H9 (cell line): Measurements from ENCODE around the gene LNPEP. TPM values are rescaled to one million over a fixed set of nuclear protein-coding genes. Genes with fewer than 3 reads are reported as not detected.

ENCODE experiments used
- DNase-seq: peaks from one replicate; pipeline ENCODE4 v3.0.0-alpha.2; 2017
- H2AFZ ChIP-seq: one replicate; pipeline ENCODE4 v1.6.1; 2013; ENCODE audit warnings: mild to moderate bottlenecking, low read length, control low read depth, moderate library complexity
- H2AK5ac ChIP-seq: 2 replicates; pipeline ENCODE4 v1.6.1; 2013; ENCODE audit warnings: low read length, control low read depth, mixed read lengths; ENCODE audit not compliant: insufficient read length
- H2BK120ac ChIP-seq: one replicate; pipeline ENCODE4 v1.6.1; 2013; ENCODE audit warnings: low read depth, mild to moderate bottlenecking, low read length, control low read depth, inconsistent platforms; ENCODE audit not compliant: poor library complexity, severe bottlenecking
- H2BK12ac ChIP-seq: 2 replicates; pipeline ENCODE4 v1.6.1; 2013; ENCODE audit warnings: low read length, control low read depth, mixed read lengths, low read depth; ENCODE audit not compliant: insufficient read length
- H2BK15ac ChIP-seq: 2 replicates; pipeline ENCODE4 v1.6.1; 2013; ENCODE audit warnings: low read depth, low read length, control low read depth
- H2BK20ac ChIP-seq: one replicate; pipeline ENCODE4 v1.6.1; 2013; ENCODE audit warnings: low read depth, mild to moderate bottlenecking, low read length, control low read depth, inconsistent platforms; ENCODE audit not compliant: poor library complexity, severe bottlenecking
- H2BK5ac ChIP-seq: 2 replicates; pipeline ENCODE4 v1.6.1; 2013; ENCODE audit warnings: low read length, control low read depth, mixed read lengths; ENCODE audit not compliant: insufficient read length
- H3K14ac ChIP-seq: 2 replicates; pipeline ENCODE4 v1.6.1; 2013; ENCODE audit warnings: low read length, control low read depth; ENCODE audit not compliant: insufficient read depth
- H3K18ac ChIP-seq: 2 replicates; pipeline ENCODE4 v1.6.1; 2013; ENCODE audit warnings: low read depth, mild to moderate bottlenecking, mixed read lengths, low read length, control low read depth; ENCODE audit not compliant: insufficient read length
- H3K23ac ChIP-seq: 2 replicates; pipeline ENCODE4 v1.6.1; 2013; ENCODE audit warnings: low read length, control low read depth, mixed read lengths, low read depth; ENCODE audit not compliant: insufficient read length
- H3K23me2 ChIP-seq: 2 replicates; pipeline ENCODE4 v1.6.1; 2013; ENCODE audit warnings: low read depth, mild to moderate bottlenecking, mixed read lengths, low read length, control low read depth; ENCODE audit not compliant: insufficient read length, poor library complexity, severe bottlenecking
- H3K27ac ChIP-seq: 2 replicates; pipeline ENCODE4 v1.5.1; 2013; ENCODE audit warnings: low read length, control low read depth, mixed read lengths, low read depth; ENCODE audit not compliant: insufficient read length
- H3K27me3 ChIP-seq: 2 replicates; pipeline ENCODE4 v1.6.1; 2013; ENCODE audit warnings: low read length, control low read depth, inconsistent platforms; ENCODE audit not compliant: insufficient read depth
- H3K4ac ChIP-seq: 2 replicates; pipeline ENCODE4 v1.6.1; 2013; ENCODE audit warnings: low read depth, mild to moderate bottlenecking, control low read depth, inconsistent platforms, low read length, moderate library complexity
- H3K4me1 ChIP-seq: 2 replicates; pipeline ENCODE4 v1.6.1; 2013; ENCODE audit warnings: low read length, control low read depth, inconsistent platforms; ENCODE audit not compliant: insufficient read depth
- H3K4me2 ChIP-seq: 2 replicates; pipeline ENCODE4 v1.6.1; 2013; ENCODE audit warnings: low read length, control low read depth, mixed read lengths; ENCODE audit not compliant: insufficient read length, insufficient read depth
- H3K56ac ChIP-seq: 2 replicates; pipeline ENCODE4 v1.6.1; 2013; ENCODE audit warnings: low read depth, mild to moderate bottlenecking, mixed read lengths, low read length, control low read depth; ENCODE audit not compliant: insufficient read length
- H3K79me1 ChIP-seq: 2 replicates; pipeline ENCODE4 v1.6.1; 2013; ENCODE audit warnings: low read depth, mild to moderate bottlenecking, moderate library complexity, low read length, control low read depth, inconsistent platforms; ENCODE audit not compliant: insufficient read depth, poor library complexity, severe bottlenecking
- H3K79me2 ChIP-seq: 2 replicates; pipeline ENCODE4 v1.6.1; 2013; ENCODE audit warnings: low read length, control low read depth, inconsistent platforms; ENCODE audit not compliant: insufficient read depth
- H3K9ac ChIP-seq: 2 replicates; pipeline ENCODE4 v1.6.1; 2013; ENCODE audit warnings: low read length, control low read depth, mixed read lengths; ENCODE audit not compliant: insufficient read length; ENCODE audit errors: extremely low read depth
- H3K9me3 ChIP-seq: one replicate; pipeline ENCODE4 v1.6.1; 2013; ENCODE audit warnings: low read depth, low read length, inconsistent platforms; ENCODE audit not compliant: control insufficient read depth
- H3T11ph ChIP-seq: one replicate; pipeline ENCODE4 v1.6.1; 2013; ENCODE audit warnings: mild to moderate bottlenecking, low read length, control low read depth, inconsistent platforms
- H4K20me1 ChIP-seq: one replicate; pipeline ENCODE4 v1.6.1; 2013; ENCODE audit not compliant: control insufficient read depth, insufficient read length, insufficient read depth
- H4K5ac ChIP-seq: 2 replicates; pipeline ENCODE4 v1.6.1; 2013; ENCODE audit warnings: low read depth, mild to moderate bottlenecking, mixed read lengths, low read length, control low read depth; ENCODE audit not compliant: insufficient read length
- H4K8ac ChIP-seq: replicated peaks from 2 replicates; pipeline ENCODE4 v1.6.1; 2013; ENCODE audit warnings: low read length, control low read depth, mixed read lengths, low read depth; ENCODE audit not compliant: insufficient read length
- H4K91ac ChIP-seq: 2 replicates; pipeline ENCODE4 v1.6.1; 2013; ENCODE audit warnings: low read depth, mild to moderate bottlenecking, moderate library complexity, mixed read lengths, low read length, control low read depth; ENCODE audit not compliant: insufficient read length
- H3K27ac Mint-ChIP-seq, 3 experiments: 2 replicates in 2 of 3; 3 replicates in 1 of 3; pipeline ENCODE4 v1.8.0; 2020 to 2021; ENCODE audit warnings: mixed read lengths in 3 of 3, mild to moderate bottlenecking in 1 of 3, moderate library complexity in 1 of 3
- H3K27me3 Mint-ChIP-seq: 2 replicates; pipeline ENCODE4 v1.8.0; 2021; ENCODE audit warnings: low read depth, mild to moderate bottlenecking, moderate library complexity, mixed read lengths
- H3K36me3 Mint-ChIP-seq, 3 experiments: 2 replicates in 2 of 3; 3 replicates in 1 of 3; pipeline ENCODE4 v1.8.0; 2020 to 2021; ENCODE audit warnings: low read depth in 3 of 3, mixed read lengths in 3 of 3; ENCODE audit not compliant: insufficient read depth in 1 of 3
- H3K4me1 Mint-ChIP-seq, 2 experiments: 2 replicates each; pipeline ENCODE4 v1.8.0; 2020; ENCODE audit warnings: mixed read lengths in 2 of 2
- H3K4me3 Mint-ChIP-seq, 2 experiments: 2 replicates in 1 of 2; 3 replicates in 1 of 2; pipeline ENCODE4 v1.8.0; 2020 to 2021; ENCODE audit warnings: mild to moderate bottlenecking in 2 of 2, mixed read lengths in 2 of 2, moderate library complexity in 1 of 2
- H3K9me3 Mint-ChIP-seq, 2 experiments: 2 replicates in 1 of 2; 3 replicates in 1 of 2; pipeline ENCODE4 v1.8.0; 2020; ENCODE audit warnings: mild to moderate bottlenecking in 2 of 2, mixed read lengths in 2 of 2, moderate library complexity in 1 of 2
- CTCF ChIP-seq: fragments of 200-600 bp; sonication (generic); conservative IDR thresholded peaks from 3 replicates; pipeline ENCODE4 v1.8.0; 2021; ENCODE audit warnings: antibody characterized with exemption, mild to moderate bottlenecking
- WGBS: extraction: QIAGEN DNeasy Blood & Tissue Kit; methylation state at CpG from one replicate; pipeline ENCODE4 v1.1.7; 2013; ENCODE audit warnings: missing lambda C conversion rate, low lambda C conversion rate, mixed read lengths; ENCODE audit not compliant: insufficient read length; ENCODE audit errors: extremely low coverage; 5-methylcytosine and 5-hydroxymethylcytosine counted together
- total RNA-seq: library from RNA; stranded (reverse); gene quantifications from 2 replicates; pipeline ENCODE4 v1.2.1, GENCODE V29; 2021

LNPEP gene
- total RNA-seq, 1 experiment from 2014 or later: 4.1 TPM

GRCh38 chr5:96952974-96953730, 17.3 kb downstream of the LNPEP start:
- TF ChIP-seq CTCF: no peak
- Histone ChIP-seq H3K23ac (no peak overlapping the region), H3K4ac (no peak overlapping the region), H3K9ac (no peak overlapping the region), H2BK120ac (no peak overlapping the region), H3K27me3 (no peaks in the 10 kb centered on the region), H2BK5ac (no peak overlapping the region), H3T11ph (no peak overlapping the region), H3K27ac (no peak overlapping the region), H4K5ac (no peak overlapping the region), H2BK20ac (no peak overlapping the region), H3K79me2 (no peaks in the 10 kb centered on the region), H3K56ac (no peak overlapping the region), H2BK12ac (no peak overlapping the region), H2BK15ac (no peak overlapping the region), H3K9me3 (no peaks in the 10 kb centered on the region), H4K8ac (no peak overlapping the region), H2AK5ac (no peak overlapping the region), H3K23me2 (no peaks in the 10 kb centered on the region), H3K18ac (no peak overlapping the region), H4K91ac (no peak overlapping the region), H3K4me2 (no peak overlapping the region), H3K79me1 (no peaks in the 10 kb centered on the region), H3K4me1 (no peaks in the 10 kb centered on the region; the same call in 1 of the 2 replicates), H3K14ac (no peak overlapping the region), H4K20me1 (no peaks in the 10 kb centered on the region), H2AFZ (no peak overlapping the region)
- Mint-ChIP-seq H3K9me3 (peaks cover 12 to 13% of the 10 kb centered on the region in 2 experiments), H3K4me3 (no peak overlapping the region), H3K27ac (peak overlapping the region in 1 of 3 experiments; percentile 24; a peak in 1 of 7 replicates), H3K4me1 (peaks cover 9 to 30% of the 10 kb centered on the region in 2 experiments), H3K27me3 (peaks cover 1% of the 10 kb centered on the region), H3K36me3 (peaks cover 8 to 15% (median 8%) of the 10 kb centered on the region in 3 experiments)
- no peak for DNase-seq
- WGBS: no CpG with 5 or more reads among the region's 7 CpGs
